ENCODE measurements around the gene CCM2.

CCM2 gene

GRCh38 chr7:44969701-44970522 lies 30.1 kb upstream of the CCM2 start:
- DNase-seq: no peak

DNA sequence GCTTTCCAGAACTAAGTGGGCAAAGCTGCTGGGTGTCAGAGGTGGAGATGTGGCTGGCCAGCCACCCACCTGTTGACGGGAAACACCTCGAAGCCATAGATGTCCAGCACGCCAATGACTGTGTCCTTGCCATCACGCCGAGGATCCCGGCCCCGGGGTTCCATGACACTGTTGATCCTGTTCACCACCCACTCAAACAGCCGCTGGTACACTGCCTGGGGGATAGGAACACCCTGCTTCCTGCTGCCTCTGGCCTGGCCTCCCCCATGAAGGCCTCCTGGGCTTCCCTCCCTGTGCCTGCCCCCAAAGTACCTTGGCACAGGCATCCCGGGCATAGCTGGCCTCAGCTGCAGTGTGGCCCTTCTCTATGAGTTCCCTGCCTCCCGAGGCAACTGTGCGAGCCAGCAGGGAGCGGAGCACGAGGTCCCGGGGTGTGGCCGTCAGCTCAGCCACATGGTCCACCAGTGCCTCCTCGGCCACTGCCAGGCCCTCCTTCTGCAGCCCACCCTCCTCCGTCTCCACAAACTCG lies 29.4 kb upstream of the CCM2 start:
- no peak for DNase-seq

- DNase-seq: no peak
Observed at GRCh38 chr7:44971188-44971901, 28.7 kb upstream of the CCM2 start.

- DNase-seq: no peak
Observed at GRCh38 chr7:44971902-44972441, 28.0 kb upstream of the CCM2 start.

GRCh38 chr7:44972562-44972961 lies 27.4 kb upstream of the CCM2 start:
- no peak for DNase-seq

DNA sequence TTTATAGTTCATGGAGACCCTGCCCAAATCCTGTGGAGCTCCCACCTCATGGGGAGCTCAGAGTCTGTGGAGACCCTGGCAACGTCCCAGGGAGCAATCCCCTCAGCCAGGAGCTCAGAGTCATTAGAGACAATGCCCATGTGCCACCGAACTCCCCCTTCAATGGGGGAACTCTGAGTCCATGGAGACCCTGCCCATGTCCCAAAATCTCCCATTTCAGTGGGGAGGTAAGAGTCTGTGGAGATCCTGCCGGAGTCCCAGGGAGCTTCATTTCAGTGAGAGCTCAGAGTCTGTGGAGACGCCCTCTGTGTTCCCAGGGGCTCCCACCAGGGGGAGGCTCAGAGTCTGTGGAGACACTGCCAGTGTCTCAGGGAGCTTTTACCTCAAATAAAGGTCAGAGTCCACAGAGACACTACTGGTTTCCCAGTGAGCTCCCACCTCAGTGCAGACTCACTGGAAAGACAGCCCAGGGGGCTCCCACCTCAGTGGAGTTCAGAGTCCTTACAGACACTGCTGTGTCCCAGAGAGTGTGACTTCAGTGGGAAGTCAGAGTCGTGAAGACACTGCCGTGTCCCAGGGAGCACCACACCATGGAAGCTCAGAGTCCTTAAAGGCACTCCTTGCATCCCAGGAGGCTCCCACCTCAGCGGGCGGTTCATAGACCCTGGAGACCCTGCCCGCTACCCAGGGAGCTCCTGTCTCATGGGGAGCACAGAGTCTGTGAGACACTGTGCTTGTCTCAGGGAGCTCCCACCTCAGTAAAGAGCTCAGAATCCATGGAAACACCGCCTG lies 26.2 kb upstream of the CCM2 start:
- peak; percentile 65 to 76 for DNase-seq

GRCh38 chr7:44974549-44974948 lies 25.5 kb upstream of the CCM2 start:
- DNase-seq: no peak

GRCh38 chr7:44975331-44976039 lies 24.5 kb upstream of the CCM2 start:
- no peak for DNase-seq

DNA sequence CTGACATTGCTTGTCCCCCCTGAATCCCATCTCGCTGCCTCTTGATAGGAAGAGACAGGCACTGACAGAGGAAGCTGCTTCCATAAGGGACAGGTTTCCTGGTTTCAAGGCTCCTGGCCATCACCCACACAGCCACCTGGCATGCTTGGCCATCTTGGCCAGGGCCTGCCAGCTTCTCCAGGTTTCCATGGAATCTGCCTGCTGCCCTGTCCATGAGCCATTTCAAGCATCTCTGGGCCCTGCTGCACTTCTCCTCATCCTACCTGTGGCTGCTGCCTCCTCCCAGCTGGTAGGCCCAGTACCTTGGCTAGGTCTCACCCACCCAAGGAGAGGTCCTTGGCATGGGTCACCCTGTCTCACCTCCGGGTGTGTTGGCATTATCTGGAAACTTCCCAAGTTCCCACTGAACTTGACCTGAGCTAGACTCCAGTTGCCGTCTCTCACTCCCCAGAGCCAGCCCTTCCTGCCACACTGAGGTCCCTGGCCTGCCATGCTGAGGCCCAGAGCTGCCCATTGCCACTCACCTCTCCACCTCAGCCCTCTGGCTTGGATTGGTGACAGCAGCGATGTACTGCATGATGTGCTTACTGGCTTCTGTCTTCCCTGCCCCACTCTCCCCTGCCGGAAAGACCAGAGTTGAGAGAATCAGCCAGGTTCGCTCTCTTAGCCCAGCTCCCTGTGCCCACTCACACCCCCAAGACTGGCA lies 23.8 kb upstream of the CCM2 start:
- DNase-seq: no peak

DNA sequence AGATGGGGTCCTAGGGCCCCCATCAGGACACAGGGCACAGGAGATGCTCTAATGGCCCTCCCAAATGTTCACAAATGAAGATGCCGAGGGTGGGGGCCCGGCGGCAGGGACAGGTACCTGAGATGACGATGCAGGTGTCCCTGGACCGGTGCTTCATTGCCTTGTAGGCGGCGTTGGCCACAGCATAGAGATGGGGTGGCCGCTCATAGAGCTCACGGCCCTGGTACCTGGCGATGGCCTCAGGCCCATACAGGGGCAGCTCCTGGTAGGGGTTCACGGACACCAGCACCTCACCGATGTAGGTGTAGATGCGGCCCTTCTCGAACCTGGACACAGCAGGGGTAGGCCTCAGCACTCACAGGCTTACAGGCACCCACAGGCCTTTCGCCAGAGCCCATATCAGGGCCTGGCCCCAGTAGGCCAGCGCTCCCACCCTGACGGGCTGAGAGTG lies 23.2 kb upstream of the CCM2 start:
- no peak for DNase-seq

DNA sequence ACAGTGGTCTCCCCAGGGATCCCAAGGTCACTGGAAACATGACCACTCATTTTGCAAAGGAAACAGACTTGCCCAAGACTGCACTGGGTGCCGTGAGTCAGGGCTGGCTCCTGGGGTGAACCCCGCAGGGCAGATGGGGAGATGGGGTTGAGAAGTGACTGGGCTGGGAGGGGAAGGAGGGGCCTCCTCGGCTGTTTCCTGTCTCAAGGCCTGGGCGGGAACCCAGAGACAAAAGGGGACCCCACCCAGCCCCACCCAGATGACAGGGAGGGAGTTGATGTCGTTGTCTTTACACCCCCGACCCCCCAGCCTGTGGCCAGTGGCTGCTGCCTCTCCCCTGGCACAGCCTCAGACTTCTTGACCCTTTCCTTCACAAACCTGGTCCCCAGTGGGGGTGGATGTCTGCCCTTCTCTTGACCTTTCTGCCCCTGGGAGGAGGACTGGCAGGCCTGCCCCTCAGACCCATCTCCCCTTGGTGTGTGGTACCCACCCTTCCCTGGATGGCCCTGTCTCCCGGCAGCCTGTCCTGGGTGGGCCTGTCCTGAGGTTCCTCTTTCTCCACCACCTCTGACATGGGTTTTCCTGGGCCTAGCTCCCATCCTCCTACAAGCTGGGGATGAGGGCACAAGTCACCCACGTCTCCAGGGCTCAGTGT lies 22.6 kb upstream of the CCM2 start:
- DNase-seq: peak; percentile 85 to 88

- DNase-seq: no peak
Observed at GRCh38 chr7:44977959-44978335, 22.1 kb upstream of the CCM2 start.

GRCh38 chr7:44978511-44979366 lies 21.3 kb upstream of the CCM2 start, which contains the start of gene MYO1G:
Gene MYO1G (minus strand): TSS chr7:44979015. CDS start chr7:44978961, 54 bp downstream.
- peak; percentile 79 to 85 for DNase-seq

- DNase-seq: peak; percentile 65 to 70
Observed at GRCh38 chr7:44979481-44980392, 20.3 kb upstream of the CCM2 start.

GRCh38 chr7:44980393-44981034 lies 19.5 kb upstream of the CCM2 start:
- peak; percentile 98 to 100 for DNase-seq

DNA sequence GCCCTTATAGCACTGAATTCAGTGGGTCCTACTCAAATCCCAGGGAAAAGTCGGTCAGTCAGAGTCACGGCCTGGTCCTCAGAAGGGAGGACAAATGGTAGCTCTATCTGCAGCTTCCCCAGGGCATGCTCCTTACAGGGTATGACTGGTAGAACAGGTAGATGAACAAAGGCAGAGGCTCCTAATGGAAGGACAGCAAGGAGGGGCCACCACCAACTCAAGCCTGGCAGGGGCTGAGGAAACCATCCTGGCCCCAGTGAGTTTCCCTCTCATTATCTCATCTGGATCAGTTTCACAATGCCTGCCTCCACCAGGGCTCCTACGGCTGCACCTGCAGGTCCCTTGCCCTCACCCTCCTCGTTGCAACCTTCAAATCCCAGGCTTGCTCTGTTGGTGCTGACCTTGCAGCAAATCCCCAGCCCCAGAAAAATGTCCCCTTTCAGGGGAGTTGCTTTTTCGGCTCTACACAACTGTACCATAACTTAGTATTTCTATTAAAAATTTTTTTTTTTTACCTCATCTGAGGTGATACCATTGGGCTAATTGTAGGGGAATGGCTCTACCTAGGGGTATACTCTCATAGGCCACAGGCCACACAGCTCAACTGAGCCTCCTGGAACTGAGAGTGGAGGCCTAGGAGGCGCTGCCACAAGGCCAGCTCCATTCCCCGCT lies 18.8 kb upstream of the CCM2 start:
- no peak for DNase-seq

DNA sequence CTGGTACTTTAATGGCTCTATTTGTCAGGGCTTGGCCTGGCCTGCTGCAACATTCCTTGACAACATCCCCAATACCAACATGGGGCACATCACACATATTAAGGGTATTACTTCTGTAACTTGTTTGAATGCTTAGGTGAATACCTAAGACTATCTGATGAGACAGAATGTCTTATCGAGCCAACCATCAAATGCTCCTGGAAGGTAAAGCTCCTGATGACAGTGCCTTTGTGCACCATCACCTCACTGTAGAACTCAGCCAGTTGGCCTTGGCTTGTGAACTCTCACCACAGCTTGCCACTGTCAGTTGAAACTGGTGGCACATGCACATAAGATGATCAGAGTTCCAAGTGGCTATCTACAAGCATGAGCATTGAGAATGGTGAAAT lies 17.5 kb upstream of the CCM2 start:
- DNase-seq: no peak

GRCh38 chr7:44982970-44983369 lies 17.0 kb upstream of the CCM2 start:
- no peak for DNase-seq
